Activated CD8-positive, alpha-beta T cell treated with anti-CD3 and anti-CD28 coated beads for 36 hours (primary cell): Measurements from ENCODE around the gene HSP90AB1. TPM values are rescaled to one million over a fixed set of nuclear protein-coding genes. Genes with fewer than 3 reads are reported as not detected.

ENCODE experiments used
- ATAC-seq: fragments of 200-7000 bp; cut with Tn5 transposase; one replicate; pipeline ENCODE4 v1.10.0; 2021; ENCODE audit warnings: mild to moderate bottlenecking, moderate library complexity
- CTCF ChIA-PET: fragments of 350-600 bp; sonication (Branson Sonifier 250); formaldehyde crosslinking; loops from one replicate; lab custom pipeline; 2021; ENCODE audit warnings: antibody characterized with exemption; lab: Charles Lee
- POLR2A ChIA-PET: fragments of 350-600 bp; sonication (Branson Sonifier 250); formaldehyde crosslinking; loops from one replicate; lab custom pipeline; 2021; ENCODE audit warnings: antibody characterized with exemption; lab: Charles Lee
- DNase-seq: peaks from one replicate; pipeline ENCODE4 v3.0.0-alpha.2; 2020
- H3K27ac Mint-ChIP-seq: one replicate; pipeline ENCODE4 v1.8.0; 2021; ENCODE audit warnings: mild to moderate bottlenecking, mixed read lengths
- H3K27me3 Mint-ChIP-seq: one replicate; pipeline ENCODE4 v1.8.0; 2021; ENCODE audit warnings: mixed read lengths
- H3K36me3 Mint-ChIP-seq: one replicate; pipeline ENCODE4 v1.8.0; 2021; ENCODE audit warnings: low read depth, mixed read lengths
- H3K4me1 Mint-ChIP-seq: one replicate; pipeline ENCODE4 v1.8.0; 2021; ENCODE audit warnings: low read depth, mixed read lengths
- H3K4me3 Mint-ChIP-seq: one replicate; pipeline ENCODE4 v1.8.0; 2021; ENCODE audit warnings: mild to moderate bottlenecking, moderate library complexity, mixed read lengths
- H3K9me3 Mint-ChIP-seq: one replicate; pipeline ENCODE4 v1.8.0; 2021; ENCODE audit warnings: mixed read lengths
- CTCF ChIP-seq: fragments of 200-600 bp; IDR thresholded peaks from one replicate; pipeline ENCODE4 v1.8.0; 2022; ENCODE audit warnings: antibody characterized with exemption, mild to moderate bottlenecking
- intact Hi-C: fragments of 100-400 bp; cut with micrococcal nuclease; formaldehyde crosslinking; loops from one replicate; pipeline ENCODE4 v1.10.0; 2022
- total RNA-seq, 2 experiments: library from RNA; stranded (reverse); gene quantifications; one replicate each; pipeline ENCODE4 v1.2.3, GENCODE V29; 2021

HSP90AB1 gene
- total RNA-seq, 2 experiments from 2014 or later: 2,124 to 2,130 TPM

- Mint-ChIP-seq H3K27me3 (peaks cover 8% of the 10 kb centered on the region), H3K4me3 (peak overlapping the region; percentile 95), H3K36me3 (peaks cover 32% of the 10 kb centered on the region), H3K9me3 (no peaks in the 10 kb centered on the region), H3K4me1 (peaks cover 47% of the 10 kb centered on the region), H3K27ac (peak overlapping the region; percentile 95)
- ChIA-PET POLR2A (interaction anchor here (0.8 to 17.2 kb wide), 7 partner anchors 10 to 123 kb away, joined by 3 to 486 read pairs (median 3); partner anchors contain the start of genes CDC5L and HSP90AB1), CTCF (interaction anchor here (0.7 to 2.0 kb wide), 9 partner anchors 8 to 92 kb away, joined by 3 to 10 read pairs (median 4); partner anchors contain the start of genes HSP90AB1 and SLC29A1)
- DNase-seq (peak; percentile 60), ATAC-seq (peak; percentile 31)
- TF ChIP-seq CTCF: no peak
- intact Hi-C loops: loop anchor here (5.0 kb wide), 1 partner anchor 193 kb away; no protein-coding TSS in a partner anchor
Measured at GRCh38 chr6:44264154-44265006, 17.5 kb downstream of the HSP90AB1 start.

DNA sequence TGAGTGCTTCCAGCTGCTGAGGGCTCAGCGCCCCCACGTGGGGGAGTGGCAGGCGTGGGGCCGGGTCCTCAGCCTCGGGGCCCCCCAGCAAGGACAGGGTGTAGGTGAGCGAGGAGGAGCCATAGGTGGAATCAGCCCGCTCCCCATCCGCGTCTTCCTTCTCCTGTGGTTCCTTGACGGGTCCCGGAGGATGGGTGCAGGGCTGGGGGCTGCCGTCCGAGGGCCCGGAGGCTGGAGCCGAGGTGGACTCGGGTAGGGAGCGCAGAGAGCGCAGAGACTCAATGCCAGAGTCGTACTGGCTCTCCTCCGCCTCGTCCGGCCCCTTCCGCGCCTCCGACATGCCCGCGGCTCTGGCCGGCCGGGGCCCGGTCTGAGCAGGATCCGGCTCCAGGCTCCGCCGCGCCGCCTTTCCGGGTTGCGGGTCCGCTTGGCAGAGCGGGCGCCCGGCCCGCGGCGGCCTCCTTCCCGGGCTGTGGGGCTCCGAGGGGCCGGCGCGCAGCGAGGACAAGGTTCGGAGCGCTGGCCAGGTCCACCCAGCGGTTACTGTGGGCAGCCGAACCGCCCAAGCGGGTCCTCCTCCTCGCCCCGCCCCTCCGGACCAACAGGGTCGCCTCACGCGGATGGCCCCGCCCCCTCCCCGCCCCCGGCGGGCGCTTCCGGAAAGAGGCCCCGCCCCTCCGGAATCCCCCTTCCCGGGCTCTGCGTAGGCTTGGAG, 18.3 kb downstream of the HSP90AB1 start, which contains the start of gene NFKBIE:
Gene NFKBIE, minus strand, starts transcription at position 545 of the 715 bp plus-strand sequence. Its CDS starts 205 bp downstream, at position 340.
- no peaks in the 10 kb centered on the region for H3K9me3 Mint-ChIP-seq
- intact Hi-C loops: loop anchor here (5.0 kb wide), 1 partner anchor 192 kb away; no protein-coding TSS in a partner anchor
- ATAC-seq (peak; percentile 70), DNase-seq (peak; percentile 96)
- CTCF ChIA-PET: interaction anchor here (0.7 to 6.5 kb wide), 9 partner anchors 9 to 93 kb away, joined by 3 to 182 read pairs (median 4); partner anchors contain the start of genes AARS2 and HSP90AB1
- H3K4me1 Mint-ChIP-seq: peaks cover 51% of the 10 kb centered on the region
- TF ChIP-seq CTCF: peak; percentile 49
- H3K27ac Mint-ChIP-seq: peak within 1 kb of the TSS; percentile 95
- POLR2A ChIA-PET: interaction anchor here (1.0 to 17.2 kb wide), 6 partner anchors 10 to 122 kb away, joined by 3 to 486 read pairs (median 14); partner anchors contain the start of genes CDC5L and HSP90AB1
- H3K36me3 Mint-ChIP-seq: peaks cover 32% of the 10 kb centered on the region
- peaks cover 16% of the 10 kb centered on the region for H3K27me3 Mint-ChIP-seq
- peak within 1 kb of the TSS; percentile 95 for H3K4me3 Mint-ChIP-seq

DNA sequence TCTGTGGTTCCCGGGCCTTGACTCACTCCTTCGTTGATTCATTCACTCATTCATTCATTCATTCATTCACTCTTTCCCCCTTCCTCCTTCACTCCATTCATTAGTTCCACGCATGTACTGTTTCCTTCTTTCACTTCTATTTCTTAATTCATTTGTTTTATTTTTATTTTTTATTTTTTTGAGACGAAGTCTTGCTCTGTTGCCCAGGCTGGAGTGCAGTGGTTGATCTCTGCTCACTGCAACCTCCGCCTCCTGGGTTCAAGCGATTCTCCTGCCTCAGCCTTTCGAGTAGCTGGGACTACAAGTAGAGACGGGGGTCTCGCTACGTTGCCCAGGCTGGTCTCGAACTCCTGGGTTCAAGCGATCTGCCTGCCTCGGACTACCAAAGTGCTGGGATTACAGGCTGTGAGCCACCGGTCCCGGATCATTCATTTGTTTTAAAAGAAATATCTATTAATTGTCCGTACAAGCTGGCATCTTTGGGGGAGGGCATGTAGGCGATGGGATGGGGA, 18.9 kb downstream of the HSP90AB1 start:
- POLR2A ChIA-PET: interaction anchor here (1.9 to 17.2 kb wide), 2 partner anchors 11 to 20 kb away, joined by 4 to 486 read pairs; partner anchors contain the start of gene HSP90AB1
- no peak for DNase-seq

More for the DNA sequence above, 18.9 kb downstream of the HSP90AB1 start:
- Mint-ChIP-seq H3K4me3 (peak overlapping the region; percentile 95), H3K4me1 (peaks cover 45% of the 10 kb centered on the region), H3K27me3 (peaks cover 16% of the 10 kb centered on the region), H3K27ac (peak overlapping the region; percentile 95), H3K9me3 (no peaks in the 10 kb centered on the region), H3K36me3 (peaks cover 31% of the 10 kb centered on the region)
- no peak for TF ChIP-seq CTCF
- ATAC-seq: no peak
- CTCF ChIA-PET: interaction anchor here (1.0 to 6.5 kb wide), 4 partner anchors 30 to 71 kb away, joined by 3 to 182 read pairs (median 92); partner anchors contain the start of gene AARS2
- intact Hi-C loops: loop anchor here (5.0 kb wide), 1 partner anchor 192 kb away; no protein-coding TSS in a partner anchor
